AG08396 (cell line): Measurements from ENCODE around the gene PCDHGA1.
"Not testable (repeated sequence)": the region's sequence is repeated elsewhere in the genome, so short reads cannot be mapped to it uniquely, and the experiment has no call there.

Experiments
- DNase-seq: peaks from one replicate; pipeline ENCODE4 v3.0.0; 2012; ENCODE audit warnings: low spot score, mixed read lengths

The PCDHGA1 gene

DNA sequence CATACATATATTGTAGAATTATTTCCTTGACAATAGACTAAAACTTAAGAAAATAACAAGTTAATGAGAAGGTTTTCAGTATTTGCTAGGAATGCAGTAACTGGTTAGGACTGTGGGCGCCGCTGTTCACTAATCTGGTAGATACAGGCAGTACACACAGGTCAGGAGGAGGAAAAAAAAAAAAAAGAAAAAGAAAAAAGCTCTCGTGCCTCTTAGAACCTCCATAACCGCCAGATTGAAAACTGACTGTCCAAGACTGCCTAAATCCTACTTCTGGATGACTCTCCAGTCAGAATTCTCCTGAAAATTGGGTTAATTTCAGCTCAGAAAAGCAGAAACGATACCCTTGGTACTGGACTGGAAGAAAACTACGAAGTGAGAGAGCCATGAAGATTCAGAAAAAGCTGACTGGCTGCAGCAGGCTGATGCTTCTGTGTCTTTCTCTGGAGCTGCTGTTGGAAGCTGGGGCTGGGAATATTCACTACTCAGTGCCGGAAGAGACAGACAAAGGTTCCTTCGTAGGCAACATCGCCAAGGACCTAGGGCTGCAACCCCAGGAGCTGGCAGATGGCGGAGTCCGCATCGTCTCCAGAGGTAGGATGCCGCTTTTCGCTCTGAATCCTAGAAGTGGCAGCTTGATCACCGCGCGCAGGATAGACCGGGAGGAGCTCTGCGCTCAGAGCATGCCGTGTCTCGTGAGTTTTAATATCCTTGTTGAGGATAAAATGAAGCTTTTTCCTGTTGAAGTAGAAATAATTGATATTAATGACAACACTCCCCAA, at the start of gene PCDHGA1:
TSS of gene PCDHGA1 (plus strand) at position 216 of the 782 bp plus-strand sequence.
- DNase-seq = peak; percentile 67

DNA sequence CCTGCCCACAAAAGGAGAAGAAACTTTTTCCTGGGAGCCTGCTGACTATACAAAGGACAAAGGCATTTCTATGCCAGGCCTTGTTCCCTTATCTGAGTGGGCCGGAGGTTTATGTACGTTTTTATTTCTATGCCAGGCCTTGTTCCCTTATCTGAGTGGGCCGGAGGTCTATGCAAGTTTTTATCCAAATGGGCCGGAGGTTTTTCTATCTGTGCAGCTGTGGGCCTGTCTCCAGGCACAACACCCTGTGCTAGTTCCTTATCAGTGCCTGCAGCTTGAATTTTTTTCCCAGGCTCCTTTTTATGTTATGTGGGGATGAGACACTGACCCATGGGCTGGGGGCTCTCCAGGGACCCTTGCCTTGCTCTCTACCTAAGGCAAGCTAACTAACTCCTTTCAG, 31.9 kb upstream of the PCDHGA1 start:
- no peak for DNase-seq

DNA sequence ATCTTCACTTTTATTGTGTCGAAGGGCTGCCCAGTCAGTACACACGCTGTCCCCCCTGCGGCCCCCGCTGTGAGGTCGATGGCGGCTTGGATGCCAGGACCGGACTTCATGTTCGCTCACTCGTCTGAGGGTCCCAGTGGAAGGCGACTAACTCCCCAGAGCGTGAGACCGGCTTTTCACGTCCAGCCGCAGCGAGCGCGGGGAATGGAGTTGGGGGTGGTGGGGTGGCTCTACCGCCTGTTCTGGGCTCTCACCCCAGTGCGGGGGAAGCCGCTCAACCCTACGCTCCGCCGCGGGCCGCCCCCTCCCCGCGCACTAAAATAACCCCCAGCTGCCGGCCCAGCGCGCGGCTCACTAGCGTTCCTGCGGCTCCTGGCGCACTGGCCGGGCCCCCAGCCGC, 26.6 kb upstream of the PCDHGA1 start, which contains the start of gene SLC25A2:
TSS of gene SLC25A2 (minus strand) at position 294 of the 400 bp plus-strand sequence. CDS start at position 110, 184 bp downstream.
- DNase-seq = no peak

DNA sequence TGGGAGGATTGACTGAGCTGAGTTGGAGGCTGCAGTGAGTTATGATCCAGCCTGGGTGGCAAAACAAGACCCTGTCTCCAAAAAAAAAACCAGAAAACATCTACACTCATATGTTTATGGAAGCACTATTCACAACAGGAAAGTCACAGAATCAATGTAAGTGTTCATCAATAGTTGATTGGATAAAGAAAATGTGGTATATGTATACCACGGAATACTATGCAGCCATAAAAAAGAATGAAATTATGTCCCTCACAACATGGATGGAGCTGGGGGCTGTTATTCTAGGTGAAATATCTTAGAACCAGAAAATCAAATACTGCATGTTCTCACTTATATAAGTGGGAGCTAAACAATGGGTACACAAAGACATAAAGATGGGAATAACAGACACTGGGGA, 23.7 kb upstream of the PCDHGA1 start:
- no peak for DNase-seq

DNA sequence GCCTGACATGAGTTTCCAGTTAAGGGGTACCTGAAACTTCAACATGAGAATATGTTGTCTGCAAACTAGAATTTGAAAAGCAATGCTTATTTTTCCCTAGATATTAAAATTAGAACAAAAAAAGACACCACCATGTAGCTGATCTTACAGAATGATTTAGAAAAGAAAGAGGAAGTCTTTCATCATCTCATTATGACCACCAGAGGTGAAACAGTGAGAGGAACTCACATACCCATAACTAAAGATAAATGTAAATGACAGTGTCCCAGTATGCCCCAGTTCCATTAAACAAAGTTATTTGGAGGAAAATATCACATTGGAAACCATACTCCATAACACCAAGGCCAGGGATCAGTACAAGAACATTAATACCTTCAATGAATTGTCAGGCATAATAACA, 16.6 kb upstream of the PCDHGA1 start:
- DNase-seq = no peak

DNA sequence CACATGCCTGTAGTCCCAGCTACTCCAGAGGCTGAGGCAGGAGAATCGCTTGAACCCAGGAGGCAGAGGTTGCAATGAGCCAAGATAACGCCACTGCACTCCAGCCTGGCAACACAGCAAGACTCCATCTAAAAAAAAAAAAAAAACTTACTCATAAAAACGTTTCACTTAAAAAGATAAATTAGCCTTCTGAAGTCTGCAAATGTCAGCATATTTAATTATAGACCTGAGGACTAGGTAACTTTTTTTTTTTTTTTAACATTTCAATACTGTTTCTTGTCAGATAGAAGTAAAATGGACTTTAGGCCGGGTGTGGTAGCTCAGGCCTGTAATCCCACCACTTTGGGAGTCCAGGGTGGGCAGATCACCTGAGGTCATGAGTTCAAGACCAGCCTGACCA, 13.4 kb upstream of the PCDHGA1 start:
- DNase-seq = not testable (repeated sequence)

DNA sequence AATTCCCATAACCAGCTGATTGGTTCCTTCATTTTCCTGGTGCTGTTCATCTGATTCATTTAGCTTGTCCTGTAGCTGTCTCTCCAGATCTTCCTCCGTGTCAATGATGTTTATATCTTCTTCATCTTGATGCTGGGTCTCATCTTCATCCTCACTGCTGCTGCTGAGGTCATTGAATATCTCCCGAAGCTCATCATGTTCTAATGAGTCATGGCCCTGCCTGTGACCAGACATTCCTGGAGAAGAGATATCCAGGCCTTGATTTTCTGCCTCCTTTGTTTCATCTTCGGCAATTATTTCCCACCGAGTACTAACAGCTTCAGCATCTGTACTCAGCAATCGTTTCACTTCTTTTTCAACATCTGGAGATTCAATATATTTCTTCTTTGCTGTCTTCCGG, 11.1 kb upstream of the PCDHGA1 start:
- no peak for DNase-seq

DNA sequence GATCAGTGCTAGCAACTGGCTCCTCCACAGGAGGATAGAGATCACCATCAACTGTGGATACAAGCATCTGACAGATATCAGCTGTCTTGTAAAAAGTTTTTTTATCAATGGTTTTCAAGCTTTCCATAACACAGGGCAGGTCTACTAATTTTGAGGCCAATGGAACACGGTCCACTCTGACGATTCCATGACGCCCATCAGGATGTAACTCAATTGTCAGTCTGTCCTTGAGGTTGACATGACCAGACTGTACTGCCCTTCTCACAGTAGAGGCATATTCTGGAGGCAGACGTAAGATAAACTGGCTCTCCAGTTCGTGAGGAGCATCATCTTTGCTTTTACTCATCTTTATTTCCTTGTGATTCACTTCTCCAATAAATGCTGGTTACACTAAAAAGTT, 10.6 kb upstream of the PCDHGA1 start:
- DNase-seq = no peak

DNA sequence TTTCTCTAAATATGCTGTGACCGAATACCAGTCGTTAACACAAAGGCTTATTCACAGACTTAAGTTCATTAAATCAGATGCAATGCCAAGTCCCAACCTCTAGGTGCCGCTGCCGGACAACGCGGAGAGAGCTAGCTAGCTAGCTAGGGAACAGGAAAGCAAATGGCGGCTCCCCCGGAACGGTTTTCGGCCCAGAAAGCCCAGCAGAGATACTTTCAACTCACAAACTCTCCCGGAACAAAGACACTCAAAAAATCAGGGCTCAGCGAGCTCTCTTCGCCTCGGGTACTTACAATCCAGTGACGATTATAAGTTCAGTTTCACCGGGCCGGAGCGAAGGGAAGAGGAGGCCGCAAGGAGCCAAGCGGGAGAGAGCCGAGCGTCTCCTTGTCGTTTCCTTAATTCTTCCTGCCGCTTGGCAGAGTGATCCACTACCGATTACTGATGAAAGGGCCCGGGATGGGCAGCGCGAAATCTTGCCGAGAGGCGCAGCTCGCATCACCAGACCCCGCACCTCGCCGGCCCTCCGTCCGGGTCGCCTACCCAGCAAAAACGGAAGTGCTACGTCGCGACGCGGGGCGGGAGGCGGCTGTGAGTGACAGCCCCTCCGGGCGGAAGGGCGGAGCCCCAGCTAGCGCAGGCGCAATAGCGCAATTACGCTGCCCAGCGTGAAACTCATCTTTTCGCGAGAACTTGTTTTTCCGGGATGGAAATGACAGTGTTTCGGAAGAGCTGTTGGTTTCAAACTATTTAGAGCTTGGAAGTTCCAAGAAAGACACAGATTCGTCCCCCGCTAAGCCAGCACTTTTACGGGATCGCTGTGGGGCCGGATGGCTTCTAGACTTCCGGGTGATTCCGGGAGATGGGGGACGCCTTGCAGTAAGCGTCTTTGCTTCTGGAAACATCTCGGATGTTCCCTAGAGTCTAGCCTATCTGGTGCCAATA, 9.8 kb upstream of the PCDHGA1 start, which contains the start of gene TAF7:
TSS of gene TAF7 (minus strand) at position 560 of the 945 bp plus-strand sequence. CDS start 740 bp downstream, outside the sequence.
- peak; percentile 97 for DNase-seq

DNA sequence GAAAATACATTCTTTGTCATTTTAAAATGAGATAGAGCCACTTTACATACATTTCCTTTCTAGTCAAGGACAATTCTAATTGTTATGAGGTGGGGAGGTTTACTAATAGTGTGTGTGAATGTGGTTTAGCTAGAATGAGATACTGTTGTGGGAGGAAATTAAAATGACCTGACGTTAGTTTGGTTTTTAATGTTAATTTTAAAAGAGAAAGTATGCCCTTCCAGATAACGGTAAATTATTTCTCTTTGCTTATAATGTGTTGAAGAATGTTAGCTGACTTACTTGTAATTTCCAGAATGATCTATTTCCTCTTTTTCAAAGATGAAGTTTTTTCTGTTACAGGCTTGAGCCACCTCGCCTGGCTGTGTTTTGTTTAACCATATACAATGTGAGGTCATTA, 8.1 kb upstream of the PCDHGA1 start:
- DNase-seq = no peak

DNA sequence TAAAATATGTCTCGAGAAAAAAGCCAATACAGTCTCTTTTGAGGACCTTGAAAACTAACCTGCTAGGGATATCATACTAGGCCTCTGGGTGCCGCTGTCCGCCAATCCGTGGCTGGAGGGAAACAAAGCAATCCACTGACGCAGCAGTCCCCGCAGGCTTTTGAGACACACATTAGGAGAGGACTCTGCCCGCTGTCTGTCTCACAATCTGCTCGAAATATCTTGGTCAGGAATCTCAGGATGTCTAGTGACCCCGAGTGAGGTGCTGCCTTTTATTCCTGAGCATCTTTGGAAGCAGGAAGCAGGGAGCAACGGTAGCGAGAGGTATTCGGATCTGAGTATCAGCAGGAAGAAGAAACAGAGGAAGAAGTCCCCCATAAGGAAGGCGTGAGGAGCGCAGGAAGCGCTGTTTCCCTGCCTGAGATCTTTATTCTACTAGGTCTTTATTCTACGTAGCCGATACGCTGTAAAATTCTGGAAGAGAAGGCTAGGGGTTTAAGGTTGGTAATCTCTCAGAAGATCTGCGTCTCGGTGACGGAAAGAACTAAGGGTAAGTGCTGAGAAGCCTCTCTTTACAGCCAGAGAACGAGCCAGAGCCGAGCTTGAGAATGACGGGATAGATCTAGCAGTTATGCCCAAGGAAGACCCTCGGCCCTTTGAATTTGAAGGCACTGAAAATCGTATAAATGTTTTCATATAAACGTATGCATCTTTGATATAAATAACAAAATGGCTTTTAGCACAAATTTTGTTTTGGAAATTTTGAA, 4.0 kb upstream of the PCDHGA1 start:
- DNase-seq = peak; percentile 83

DNA sequence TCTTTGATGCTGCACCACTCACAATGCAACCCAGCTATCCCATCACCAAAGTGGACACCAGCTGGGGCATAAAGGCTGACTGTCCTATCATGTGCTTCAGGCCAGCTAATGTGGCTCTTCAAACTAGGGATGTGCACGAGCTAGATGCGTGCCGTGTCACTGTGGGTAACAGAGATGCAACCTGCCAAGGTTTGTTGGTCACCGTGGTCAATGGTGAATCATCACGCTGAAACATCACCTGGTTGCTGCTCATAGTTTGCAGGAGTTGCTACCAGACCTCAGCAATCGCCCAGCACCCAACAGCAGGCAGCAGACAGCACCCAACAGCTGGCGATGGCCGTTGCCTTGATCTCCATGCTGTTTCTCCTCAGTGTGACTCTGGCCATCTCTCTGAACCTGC, 2.1 kb upstream of the PCDHGA1 start:
- DNase-seq = no peak

DNA sequence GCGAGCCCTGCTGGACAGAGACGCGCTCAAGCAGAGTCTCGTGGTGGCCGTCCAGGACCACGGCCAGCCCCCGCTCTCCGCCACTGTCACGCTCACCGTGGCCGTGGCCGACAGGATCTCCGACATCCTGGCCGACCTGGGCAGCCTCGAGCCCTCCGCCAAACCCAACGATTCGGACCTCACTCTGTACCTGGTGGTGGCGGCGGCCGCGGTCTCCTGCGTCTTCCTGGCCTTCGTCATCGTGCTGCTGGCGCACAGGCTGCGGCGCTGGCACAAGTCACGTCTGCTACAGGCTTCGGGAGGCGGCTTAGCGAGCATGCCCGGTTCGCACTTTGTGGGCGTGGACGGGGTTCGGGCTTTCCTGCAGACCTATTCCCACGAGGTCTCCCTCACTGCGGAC, 2.3 kb downstream of the PCDHGA1 start:
- not testable (repeated sequence) for DNase-seq

DNA sequence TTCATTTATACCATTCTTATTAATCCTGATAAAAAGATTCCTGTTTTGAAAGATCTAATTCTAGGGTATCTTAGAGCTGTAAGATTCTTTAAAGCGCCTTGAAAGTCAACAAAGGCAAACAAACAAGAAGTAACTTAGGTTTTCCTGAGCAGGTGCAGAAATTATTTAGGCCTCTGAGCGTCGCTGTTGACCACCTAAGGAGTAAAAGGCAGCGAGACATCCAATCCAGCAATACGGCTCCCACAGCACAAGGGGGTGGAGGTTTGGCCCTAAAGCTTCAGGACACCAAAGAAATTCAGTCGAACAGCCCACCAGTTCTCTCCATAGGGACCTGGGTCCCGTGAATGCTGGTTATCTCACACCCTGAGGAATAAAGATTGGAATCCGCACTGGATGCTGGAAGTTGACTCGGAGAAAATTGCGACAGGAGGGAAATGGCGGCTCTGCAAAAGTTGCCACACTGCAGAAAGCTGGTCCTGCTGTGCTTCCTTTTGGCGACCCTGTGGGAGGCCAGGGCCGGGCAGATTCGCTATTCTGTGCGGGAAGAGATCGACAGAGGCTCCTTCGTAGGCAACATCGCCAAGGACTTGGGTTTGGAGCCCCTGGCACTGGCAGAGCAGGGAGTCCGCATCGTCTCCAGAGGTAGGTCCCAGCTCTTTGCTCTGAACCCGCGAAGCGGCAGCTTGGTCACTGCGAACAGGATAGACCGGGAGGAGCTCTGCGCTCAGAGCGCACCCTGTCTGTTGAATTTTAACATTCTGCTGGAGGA, 8.4 kb downstream of the PCDHGA1 start, which contains the start of gene PCDHGA2:
TSS of gene PCDHGA2 (plus strand) at position 223 of the 769 bp plus-strand sequence.
- peak; percentile 74 for DNase-seq

DNA sequence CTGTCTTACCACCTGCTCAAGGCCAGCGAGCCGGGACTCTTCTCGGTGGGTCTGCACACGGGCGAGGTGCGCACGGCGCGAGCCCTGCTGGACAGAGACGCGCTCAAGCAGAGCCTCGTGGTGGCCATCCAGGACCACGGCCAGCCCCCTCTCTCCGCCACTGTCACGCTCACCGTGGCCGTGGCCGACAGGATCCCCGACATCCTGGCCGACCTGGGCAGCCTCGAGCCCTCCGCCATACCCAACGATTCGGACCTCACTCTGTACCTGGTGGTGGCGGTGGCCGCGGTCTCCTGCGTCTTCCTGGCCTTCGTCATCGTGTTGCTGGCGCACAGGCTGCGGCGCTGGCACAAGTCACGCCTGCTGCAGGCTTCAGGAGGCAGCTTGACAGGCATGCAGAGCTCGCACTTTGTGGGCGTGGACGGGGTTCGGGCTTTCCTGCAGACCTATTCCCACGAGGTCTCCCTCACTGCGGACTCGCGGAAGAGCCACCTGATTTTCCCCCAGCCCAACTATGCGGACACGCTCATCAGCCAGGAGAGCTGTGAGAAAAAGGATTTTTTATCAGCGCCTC, 10.6 kb downstream of the PCDHGA1 start:
- DNase-seq = not testable (repeated sequence)

DNA sequence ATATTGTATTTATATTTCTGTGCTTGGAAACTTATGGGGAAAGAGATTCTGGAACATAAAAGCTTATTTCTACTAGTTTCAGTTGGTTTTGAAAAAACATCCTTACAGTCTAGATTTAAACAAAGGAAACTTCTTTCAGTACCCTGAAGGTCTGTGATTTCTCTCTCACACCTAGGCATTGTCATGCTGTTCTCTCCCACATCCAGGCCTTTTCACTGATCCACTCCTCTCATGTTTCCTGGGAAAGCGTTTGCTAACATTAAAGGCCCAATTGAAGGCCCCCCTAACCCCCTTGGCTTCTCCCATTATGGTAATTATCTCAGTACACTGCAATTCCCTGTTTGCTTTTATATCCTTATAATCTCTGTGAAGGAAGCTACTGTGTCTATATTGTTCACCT, 12.5 kb downstream of the PCDHGA1 start:
- no peak for DNase-seq

DNA sequence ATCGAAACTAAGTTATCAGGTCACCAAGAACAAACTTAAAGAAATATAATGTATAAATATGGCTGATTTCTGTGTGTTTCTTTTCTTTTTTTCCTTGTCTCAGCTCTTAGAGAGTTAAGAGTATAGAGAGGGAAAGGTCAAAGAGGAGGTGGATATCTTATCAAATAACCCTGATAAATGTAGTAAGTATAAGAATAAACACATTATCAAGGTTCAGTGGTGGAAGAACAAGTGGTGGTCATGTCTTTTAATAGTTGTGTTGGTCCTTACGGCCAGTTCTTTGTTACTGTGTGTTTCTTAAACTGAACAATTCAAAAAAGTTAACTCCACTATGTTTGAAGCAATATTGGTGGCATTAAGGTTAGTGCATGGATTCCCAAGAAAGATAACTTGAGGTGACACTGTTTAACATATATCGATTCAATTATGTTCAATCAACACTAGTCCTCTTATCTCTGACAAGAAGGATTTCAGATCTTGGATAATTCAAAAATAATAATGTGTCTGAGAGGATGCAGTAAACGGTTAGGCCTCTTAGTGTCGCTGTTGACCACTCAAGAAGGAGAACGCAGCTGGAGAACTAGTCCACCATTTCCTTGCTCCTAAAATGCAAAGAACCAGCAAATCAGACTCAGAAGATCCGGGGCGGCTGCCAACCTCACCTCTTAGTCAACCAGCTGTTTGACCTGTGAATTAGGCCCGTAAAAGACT, 13.1 kb downstream of the PCDHGA1 start, which contains the start of gene PCDHGA3:
TSS of gene PCDHGA3 (plus strand) at position 588 of the 711 bp plus-strand sequence. CDS start 205 bp downstream, outside the sequence.
- peak; percentile 67 for DNase-seq

DNA sequence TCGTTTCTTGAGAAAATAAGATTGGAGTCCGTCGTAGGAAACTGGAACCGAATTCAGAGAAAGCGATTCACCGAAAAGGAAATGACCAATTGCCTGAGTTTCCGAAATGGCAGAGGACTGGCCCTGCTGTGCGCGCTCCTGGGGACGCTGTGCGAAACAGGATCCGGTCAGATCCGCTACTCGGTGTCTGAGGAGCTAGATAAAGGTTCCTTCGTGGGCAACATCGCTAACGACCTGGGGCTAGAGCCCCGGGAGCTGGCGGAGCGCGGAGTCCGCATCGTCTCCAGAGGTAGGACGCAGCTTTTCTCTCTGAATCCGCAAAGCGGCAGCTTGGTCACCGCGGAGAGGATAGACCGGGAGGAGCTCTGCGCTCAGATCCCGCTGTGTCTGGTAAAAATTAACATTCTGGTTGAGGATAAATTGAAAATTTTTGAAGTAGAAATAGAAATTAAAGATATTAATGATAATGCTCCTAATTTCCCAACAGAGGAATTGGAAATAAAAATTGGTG, 13.7 kb downstream of the PCDHGA1 start:
- no peak for DNase-seq

DNA sequence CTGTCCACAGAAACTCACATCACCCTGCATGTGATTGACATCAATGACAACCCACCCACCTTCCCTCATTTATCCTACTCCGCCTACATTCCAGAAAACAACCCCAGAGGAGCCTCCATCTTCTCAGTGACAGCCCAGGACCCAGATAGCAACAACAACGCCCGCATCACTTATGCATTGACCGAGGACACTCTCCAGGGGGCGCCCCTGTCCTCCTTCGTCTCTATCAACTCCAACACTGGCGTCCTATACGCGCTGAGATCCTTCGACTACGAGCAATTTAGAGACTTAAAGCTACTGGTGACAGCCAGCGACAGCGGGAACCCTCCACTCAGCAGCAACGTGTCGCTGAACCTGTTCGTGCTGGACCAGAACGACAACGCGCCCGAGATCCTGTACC, 15.0 kb downstream of the PCDHGA1 start:
- DNase-seq = no peak

DNA sequence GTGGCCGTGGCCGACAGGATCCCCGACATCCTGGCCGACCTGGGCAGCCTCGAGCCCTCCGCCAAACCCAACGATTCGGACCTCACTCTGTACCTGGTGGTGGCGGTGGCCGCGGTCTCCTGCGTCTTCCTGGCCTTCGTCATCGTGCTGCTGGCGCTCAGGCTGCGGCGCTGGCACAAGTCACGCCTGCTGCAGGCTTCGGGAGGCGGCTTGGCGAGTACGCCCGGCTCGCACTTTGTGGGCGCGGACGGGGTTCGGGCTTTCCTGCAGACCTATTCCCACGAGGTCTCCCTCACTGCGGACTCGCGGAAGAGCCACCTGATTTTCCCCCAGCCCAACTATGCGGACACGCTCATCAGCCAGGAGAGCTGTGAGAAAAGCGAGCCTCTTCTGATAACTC, 15.7 kb downstream of the PCDHGA1 start:
- DNase-seq = not testable (repeated sequence)
